RCC 7860 (cell line): Measurements from ENCODE around the gene RELCH.
A peak's percentile ranks its signal among the peaks of the same experiment; 100 is the strongest.

Experiments used
- DNase-seq: peaks from one replicate; pipeline ENCODE4 v3.0.0-alpha.2; 2015; ENCODE audit warnings: low spot score
- FAIRE-seq: peaks from 2 replicates; lab custom pipeline; 2012; peaks lifted over from hg19 to GRCh38; lab: Jason Lieb, UNC

The RELCH gene

DNA sequence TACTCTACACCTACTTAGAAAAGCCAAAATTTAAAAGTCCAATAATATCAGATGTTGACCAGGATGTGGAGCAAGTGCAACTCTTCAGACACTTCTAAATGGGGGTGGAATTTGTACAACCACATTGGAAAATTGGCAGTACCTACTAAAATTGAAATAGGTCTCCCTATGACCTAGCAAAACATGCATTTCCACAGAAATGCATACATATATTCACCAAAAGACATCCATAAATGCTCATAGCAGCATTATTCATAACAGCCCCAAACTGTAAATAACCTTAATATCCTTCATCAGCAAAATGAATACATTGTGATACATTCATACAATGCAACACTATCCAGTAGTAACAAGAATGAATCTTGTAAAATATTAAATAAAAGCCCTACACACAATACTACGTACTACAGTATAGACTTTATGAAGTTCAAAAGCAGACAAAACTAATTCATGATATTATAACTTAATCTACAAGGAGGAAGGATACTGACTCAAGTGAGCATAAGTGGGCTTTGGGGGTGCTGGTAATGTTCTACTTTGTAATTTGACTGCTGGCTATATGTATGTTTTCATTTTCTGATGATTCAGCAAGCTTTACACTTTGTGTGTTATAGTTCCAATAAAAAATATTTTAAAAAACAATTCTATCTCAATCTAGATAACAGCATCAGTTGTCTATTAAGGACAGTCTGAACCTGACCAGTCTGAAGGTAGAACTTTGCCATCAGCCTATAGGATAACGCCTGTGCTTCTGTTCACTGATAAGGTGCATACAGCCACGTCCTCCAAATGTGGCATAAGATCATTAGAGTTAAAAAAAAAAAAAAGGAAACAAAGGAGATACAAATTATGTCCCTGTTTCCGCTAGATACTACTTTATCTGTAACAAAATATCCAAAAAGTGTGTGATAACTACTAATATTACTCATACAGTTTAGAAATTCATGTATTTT is 131.4 kb downstream of the RELCH start:
- no peak for FAIRE-seq

GRCh38 chr18:62321201-62321600 is 134.1 kb downstream of the RELCH start:
- FAIRE-seq (no peak), DNase-seq (no peak)

More for the DNA sequence above, 131.4 kb downstream of the RELCH start:
- no peak for DNase-seq

DNA sequence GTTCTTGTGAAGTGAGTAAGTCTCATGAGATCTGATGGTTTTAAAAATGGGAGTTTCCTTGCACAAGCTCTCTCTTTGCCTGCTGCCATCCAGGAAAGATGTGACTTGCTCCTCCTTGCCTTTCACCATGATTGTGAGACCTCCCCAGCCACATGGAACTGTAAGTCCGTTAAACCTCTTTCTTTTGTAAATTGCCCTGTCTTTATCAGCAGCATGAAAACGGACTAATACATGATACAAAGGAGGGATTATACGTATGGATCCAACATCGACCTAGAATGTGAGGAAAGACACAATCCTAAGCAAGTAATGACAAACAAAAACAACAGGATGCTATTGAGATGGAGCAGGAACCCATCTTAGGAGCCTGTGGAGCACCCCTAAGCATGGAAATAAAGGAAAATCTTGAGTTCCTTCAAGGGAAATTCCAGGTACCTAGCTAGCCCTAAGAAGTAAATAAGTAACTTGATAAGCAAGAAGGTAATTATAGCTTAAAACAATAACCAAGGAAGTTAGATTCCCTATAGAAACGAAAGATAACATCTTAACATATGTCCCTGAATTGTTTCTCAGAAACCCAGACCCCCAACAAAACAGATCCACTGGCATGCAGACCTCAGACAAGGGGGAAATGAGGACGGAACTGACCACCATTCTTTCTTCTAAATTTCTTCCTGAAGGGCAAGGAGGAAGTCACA is 136.6 kb downstream of the RELCH start:
- no peak for FAIRE-seq
- DNase-seq: no peak

DNA sequence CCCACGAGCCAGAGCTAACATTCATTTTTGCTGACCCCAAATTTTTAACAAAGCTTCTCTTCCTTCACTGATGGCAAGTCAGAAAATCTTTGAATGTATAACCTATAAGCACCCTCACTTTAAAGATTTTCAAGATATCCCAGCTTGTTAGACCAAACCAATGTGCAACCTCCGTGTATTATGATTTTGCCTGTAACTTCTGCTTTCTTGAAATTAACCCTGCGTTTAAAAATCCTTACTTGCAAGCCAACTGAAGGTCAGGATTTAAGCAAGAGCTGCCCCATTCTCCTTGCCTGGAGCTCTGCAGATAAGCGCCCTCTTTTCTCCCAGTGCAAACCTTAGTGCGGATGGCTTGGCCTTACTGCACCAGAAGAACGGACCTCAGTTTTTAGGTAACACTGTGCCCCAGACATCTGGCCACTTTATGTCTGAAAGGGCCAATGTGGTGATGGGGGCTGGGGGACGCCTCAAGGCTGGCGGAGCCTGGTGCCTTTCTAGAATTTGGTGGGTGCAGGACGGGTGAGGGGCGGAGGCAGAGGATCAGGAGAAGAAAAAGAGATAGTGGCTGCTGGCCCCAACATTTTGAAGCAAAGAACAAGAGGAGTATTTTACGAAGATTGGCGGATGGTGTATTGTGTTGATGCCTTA is 137.2 kb downstream of the RELCH start:
- DNase-seq (no peak), FAIRE-seq (no peak)

DNA sequence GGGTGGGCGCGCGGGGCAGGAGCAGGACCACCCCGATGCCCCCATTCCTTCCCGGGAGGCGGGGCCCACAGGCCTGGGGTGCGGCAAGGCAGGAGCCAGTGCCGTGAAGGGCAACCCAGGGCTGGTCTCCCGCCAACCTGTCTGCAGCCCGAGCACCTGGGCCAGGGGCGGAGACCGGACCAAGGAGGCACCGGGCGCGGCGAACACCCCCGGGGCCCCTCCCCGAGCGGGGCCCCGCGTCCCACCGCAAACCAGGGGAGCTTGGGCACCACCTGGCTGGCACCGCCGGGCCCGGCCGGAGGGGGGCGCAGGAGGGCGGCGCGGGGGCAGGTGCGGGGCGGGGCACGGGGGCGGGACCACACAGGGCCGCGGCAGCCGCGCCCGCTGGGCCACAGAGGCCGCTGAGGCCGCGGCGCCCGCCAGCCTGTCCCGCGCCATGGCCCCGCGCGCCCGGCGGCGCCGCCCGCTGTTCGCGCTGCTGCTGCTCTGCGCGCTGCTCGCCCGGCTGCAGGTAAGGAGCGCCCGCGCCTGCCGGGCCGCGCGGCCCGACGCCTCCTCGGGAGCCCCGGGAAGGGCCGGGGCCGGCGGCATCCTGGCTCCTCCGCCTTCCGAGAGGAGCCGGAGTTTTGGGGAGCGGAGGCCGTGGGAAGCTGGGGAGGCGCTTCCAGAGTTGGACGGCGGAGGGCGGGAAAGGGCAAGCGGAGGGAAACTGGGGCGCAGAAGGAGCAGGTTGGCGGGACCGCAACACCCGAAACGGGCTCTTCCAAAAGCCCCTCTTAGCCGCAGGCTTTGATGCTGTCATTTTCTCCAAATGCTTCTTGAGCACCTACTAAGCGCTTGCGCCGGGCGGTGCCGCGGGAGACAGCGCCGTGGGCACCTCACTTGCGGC is 138.1 kb downstream of the RELCH start, which contains the start of gene TNFRSF11A:
TSS of gene TNFRSF11A (plus strand) at position 394 of the 889 bp plus-strand sequence. CDS start at position 437, 43 bp downstream.
- no peak for FAIRE-seq

DNA sequence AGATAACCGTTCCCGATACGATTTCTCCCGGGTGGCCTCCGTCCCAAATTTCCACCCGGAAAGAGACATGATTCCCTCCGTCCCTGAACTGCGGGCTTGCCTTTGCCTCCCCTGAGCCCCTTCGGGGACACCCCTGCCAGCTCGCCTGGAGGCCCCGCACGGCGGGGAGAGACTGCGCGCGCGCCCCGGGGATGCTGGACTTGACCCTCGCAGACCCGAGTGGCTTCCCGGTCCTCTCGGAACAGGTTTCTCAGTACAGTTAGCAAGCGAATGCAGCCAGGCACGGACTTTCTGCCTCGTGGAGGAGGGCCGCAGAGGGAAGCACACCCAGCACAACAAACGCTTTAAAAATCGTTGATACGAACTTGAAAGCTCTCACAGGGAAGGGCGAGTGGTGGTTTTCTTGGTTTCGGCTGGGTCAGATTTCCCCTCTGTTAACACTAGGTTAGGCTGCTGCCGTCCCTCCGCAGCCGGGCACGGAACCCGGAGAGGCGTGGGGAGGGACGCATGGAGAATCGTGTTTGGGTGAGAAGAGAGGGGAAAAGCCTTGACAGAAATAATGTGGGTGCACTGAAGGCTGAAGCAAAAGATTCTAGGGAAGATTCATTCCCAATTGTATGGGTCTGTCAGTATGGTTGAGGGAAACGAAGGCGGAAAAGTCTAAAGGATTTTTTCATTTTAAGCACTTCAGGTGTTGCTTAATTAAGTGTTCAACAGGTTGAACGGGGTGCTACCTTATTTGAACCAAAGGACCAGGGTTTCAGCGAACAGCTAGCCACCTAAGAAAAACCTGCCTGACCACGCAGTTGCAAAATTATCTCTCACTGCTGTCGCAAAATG is 139.0 kb downstream of the RELCH start:
- FAIRE-seq (no peak), DNase-seq (no peak)

More for the DNA sequence above, 138.1 kb downstream of the RELCH start, which contains the start of gene TNFRSF11A:
- no peak for DNase-seq

DNA sequence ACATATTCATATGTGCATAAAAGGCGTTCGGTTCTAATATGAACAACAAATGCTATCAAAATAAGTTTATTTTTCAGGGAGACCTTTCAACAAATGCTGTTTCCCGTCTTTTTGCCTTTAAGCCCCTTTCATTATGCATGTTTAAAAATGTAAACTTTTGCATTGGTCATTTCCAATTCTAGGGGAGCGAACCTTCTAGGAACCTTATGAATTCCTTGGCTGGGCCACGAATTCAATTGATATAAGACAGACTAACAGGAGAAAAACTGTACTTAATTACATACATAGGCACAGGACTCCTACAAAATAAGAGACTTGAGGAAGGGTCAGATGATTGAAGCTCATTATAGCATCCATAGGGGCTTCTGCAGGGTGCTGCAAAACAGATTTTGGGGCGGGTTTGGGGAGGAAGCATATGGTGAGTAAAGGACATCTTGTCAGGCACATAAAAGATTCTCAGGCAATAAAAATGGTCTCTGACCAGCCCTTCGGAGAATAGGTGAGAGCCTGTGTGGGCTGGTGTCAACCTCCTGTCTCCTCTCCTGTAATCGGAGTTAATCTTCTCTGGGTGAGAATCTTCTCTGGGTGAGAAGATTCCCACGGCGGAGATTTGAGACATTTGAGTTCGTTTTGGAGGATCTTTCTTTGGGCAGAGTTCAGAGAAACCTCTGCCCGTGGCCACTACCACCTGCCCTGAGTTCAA is 139.7 kb downstream of the RELCH start:
- FAIRE-seq (no peak), DNase-seq (no peak)

DNA sequence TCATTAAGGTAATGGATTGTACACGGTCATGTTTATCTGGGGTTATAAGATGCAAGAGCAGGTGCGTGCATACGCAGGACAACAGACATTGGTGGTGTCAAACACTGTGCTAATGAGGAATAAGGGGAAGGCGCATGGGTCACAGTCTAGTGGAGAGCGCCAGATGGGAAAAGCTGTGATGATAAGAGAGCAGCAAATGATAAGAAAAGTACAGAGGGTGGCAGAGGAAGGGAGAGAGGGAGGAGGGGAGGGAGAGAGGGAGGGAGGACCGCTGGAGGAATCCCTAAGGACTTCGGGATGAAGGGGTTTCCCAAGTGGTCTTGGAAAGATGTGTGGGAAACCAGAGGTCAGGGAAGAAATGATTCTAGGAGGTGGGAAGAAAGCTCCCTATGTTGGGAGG is 140.9 kb downstream of the RELCH start:
- FAIRE-seq: no peak
- no peak for DNase-seq

GRCh38 chr18:62328586-62329525 is 141.8 kb downstream of the RELCH start:
- FAIRE-seq: no peak
- DNase-seq: no peak

GRCh38 chr18:62329691-62330454 is 142.8 kb downstream of the RELCH start:
- FAIRE-seq (peak; percentile 83), DNase-seq (peak; percentile 89)

GRCh38 chr18:62330650-62331049 is 143.6 kb downstream of the RELCH start:
- FAIRE-seq (no peak), DNase-seq (no peak)

- FAIRE-seq (no peak), DNase-seq (no peak)
Measured at GRCh38 chr18:62331581-62332356, 144.7 kb downstream of the RELCH start.

- DNase-seq: no peak
- FAIRE-seq: no peak
Measured at GRCh38 chr18:62332431-62332830, 145.4 kb downstream of the RELCH start.

DNA sequence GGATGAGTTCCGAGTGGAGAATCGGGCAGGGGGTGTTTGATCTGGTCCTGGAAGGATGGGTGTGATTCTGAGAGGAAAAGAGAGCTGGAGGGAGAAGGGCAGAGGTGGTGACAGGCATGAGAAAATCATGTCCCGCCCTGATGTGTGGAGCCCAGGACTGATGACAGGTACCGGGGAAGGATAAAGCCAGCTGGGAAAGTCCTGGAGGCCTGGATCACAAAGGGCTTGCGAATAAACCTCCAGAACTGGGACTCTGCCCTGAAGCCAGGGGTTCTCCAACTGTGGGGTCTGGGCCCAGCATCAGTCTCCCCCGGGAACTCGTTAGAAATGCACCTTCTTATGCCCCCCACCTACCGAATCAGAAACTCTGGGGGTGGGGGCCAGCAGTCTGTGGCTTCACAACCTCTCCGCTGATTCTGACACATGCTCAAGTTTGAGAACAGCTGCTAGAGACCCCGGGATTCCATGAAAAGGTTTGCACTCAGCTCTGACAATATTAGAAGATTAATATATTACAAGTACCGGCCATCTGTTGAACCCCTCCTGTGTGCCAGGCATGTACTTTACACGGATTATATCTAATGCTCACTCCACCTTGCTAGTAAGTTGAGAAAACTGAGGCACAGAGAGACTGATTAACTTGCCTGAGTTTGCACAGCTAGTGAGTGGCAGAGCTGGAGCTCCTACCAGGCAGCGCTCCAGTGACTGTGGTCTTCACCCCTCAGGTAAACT is 146.1 kb downstream of the RELCH start:
- no peak for FAIRE-seq
- no peak for DNase-seq

- peak; percentile 79 for FAIRE-seq
- DNase-seq: peak; percentile 88
Measured at GRCh38 chr18:62334120-62334519, 147.1 kb downstream of the RELCH start.
